Motor neuron (in vitro differentiated cells): ENCODE data around the gene PPP1R1B. TPM values are rescaled to one million over a fixed set of nuclear protein-coding genes. Genes with fewer than 3 reads are reported as not detected.
"Not testable (repeated sequence)": the region's sequence is repeated elsewhere in the genome, so short reads cannot be mapped to it uniquely, and the experiment has no call there.

Experiments used
- ATAC-seq, 8 experiments: fragments of 200-7000 bp; cut with Tn5 transposase; replicated peaks in 6 of 8; 2 replicates each; pipeline ENCODE4 v1.8.0; 2021; ENCODE audit warnings: mild to moderate bottlenecking in 8 of 8, moderate library complexity in 8 of 8
- H3K27ac ChIP-seq, 2 donors: fragments of 250-450 bp; sonication (Bioruptor Pico); 2 replicates each; pipeline ENCODE4 v1.9.0; 2021; ENCODE audit warnings: antibody characterized with exemption in 2 of 2, mild to moderate bottlenecking in 2 of 2, moderate library complexity in 1 of 2
- H3K4me1 ChIP-seq, 2 donors: fragments of 250-450 bp; sonication (Bioruptor Pico); replicated peaks in 1 of 2; 2 replicates each; pipeline ENCODE4 v1.6.1; 2021; ENCODE audit warnings: antibody characterized with exemption in 2 of 2, mild to moderate bottlenecking in 2 of 2, moderate library complexity in 1 of 2
- H3K4me3 ChIP-seq, 5 donors: fragments of 250-450 bp; sonication (Bioruptor Pico); 2 replicates each; pipeline ENCODE4 v1.9.0; 2021; ENCODE audit warnings: antibody characterized with exemption in 5 of 5, mild to moderate bottlenecking in 5 of 5, moderate library complexity in 4 of 5
- WGBS, 10 experiments: fragments of 450-650 bp; shearing (Covaris generic); methylation state at CpG; one replicate each; pipeline ENCODE4 v1.0.0; 2022; 5-methylcytosine and 5-hydroxymethylcytosine counted together
- in situ Hi-C, 9 experiments: fragments of 400-800 bp; cut with MboI; loops; one replicate each; pipeline ENCODE4 v1.15.0; 2021; ENCODE audit warnings: low sequenced_read_pairs in 9 of 9, low pct_unique_long_range_greater_than_20kb in 2 of 9; ENCODE audit not compliant: unreplicated experiment in 9 of 9
- total RNA-seq, 8 experiments: library from RNA; unstranded; fragments of 300-600 nt; gene quantifications; 2 replicates each; pipeline versions ENCODE4 v1.2.3 to v1.2.4, GENCODE V29; 2022

The PPP1R1B gene
- total RNA-seq: 1 to 10 TPM in 4 of 8 experiments, under 1 TPM in 4; 0.38 to 7.8 (median 0.91) TPM

- Histone ChIP-seq H3K4me3 (peak within 1 kb of the TSS in 4 of 5 donors; percentile 9 to 26 (median 18)), H3K27ac (no peak within 1 kb of the TSS), H3K4me1 (peaks cover 2 to 17% of the 10 kb centered on the region in 2 donors)
- in situ Hi-C loops: loop anchor here in 2 of 9 experiments (10.0 kb wide), 2 partner anchors 72 to 128 kb away; no protein-coding TSS in a partner anchor
- ATAC-seq: peak in 3 of 8 experiments; percentile 6 to 13 (median 12)
- WGBS, 10 experiments: 0 to 30% (median 20%) methylated on average over 1 to 8 of the region's 29 CpGs; no CpG with 5 or more reads in 7 of the 10 experiments
Measured at GRCh38 chr17:39626171-39627046, at the start of gene PPP1R1B. Gene PPP1R1B, plus strand, starts transcription at chr17:39626952. Its CDS starts 441 bp downstream, at chr17:39627393.

GRCh38 chr17:39578272-39578671, 48.5 kb upstream of the PPP1R1B start:
- Histone ChIP-seq H3K27ac (no peak overlapping the region), H3K4me1 (peaks cover 19 to 28% of the 10 kb centered on the region in 2 donors), H3K4me3 (no peak overlapping the region)
- no peak for ATAC-seq
- 10 to 86% (median 33%) methylated on average over 1 to 2 of the region's 2 CpGs; no CpG with 5 or more reads in 7 of the 10 experiments for WGBS, 10 experiments
- in situ Hi-C loops: no loop called here

- 0 to 60% (median 21%) methylated on average over 1 to 3 of the region's 8 CpGs; no CpG with 5 or more reads in 3 of the 10 experiments for WGBS, 10 experiments
- in situ Hi-C loops: no loop called here
- ATAC-seq: peak in 5 of 8 experiments; percentile 47 to 70 (median 58)
- Histone ChIP-seq H3K27ac (no peak overlapping the region), H3K4me3 (no peak overlapping the region), H3K4me1 (peaks cover 14 to 23% of the 10 kb centered on the region in 2 donors)
Measured at GRCh38 chr17:39579318-39580081, 47.3 kb upstream of the PPP1R1B start.

GRCh38 chr17:39580082-39580468, 46.7 kb upstream of the PPP1R1B start:
- in situ Hi-C loops: no loop called here
- Histone ChIP-seq H3K4me3 (no peak overlapping the region), H3K27ac (no peak overlapping the region), H3K4me1 (peaks cover 14 to 23% of the 10 kb centered on the region in 2 donors)
- ATAC-seq: no peak
- WGBS, 10 experiments: 14 to 100% (median 47%) methylated on average over 1 to 6 of the region's 7 CpGs; no CpG with 5 or more reads in 1 of the 10 experiments

- 41 to 100% (median 91%) methylated on average over 2 to 12 of the region's 20 CpGs for WGBS, 10 experiments
- H3K4me1 ChIP-seq: peaks cover 14 to 20% of the 10 kb centered on the region in 2 donors
- no peak for ATAC-seq
- in situ Hi-C loops: no loop called here
- H3K27ac ChIP-seq: no peak overlapping the region
- no peak overlapping the region for H3K4me3 ChIP-seq
Measured at GRCh38 chr17:39581071-39581758, 45.5 kb upstream of the PPP1R1B start.

- no peak for ATAC-seq
- Histone ChIP-seq H3K27ac (no peak overlapping the region), H3K4me3 (no peak overlapping the region), H3K4me1 (peaks cover 14 to 19% of the 10 kb centered on the region in 2 donors)
- WGBS, 10 experiments: 50 to 100% (median 85%) methylated on average over 1 to 4 of the region's 4 CpGs; no CpG with 5 or more reads in 2 of the 10 experiments
- in situ Hi-C loops: no loop called here
Measured at GRCh38 chr17:39581759-39582085, 45.0 kb upstream of the PPP1R1B start.

- in situ Hi-C loops: no loop called here
Measured at GRCh38 chr17:39582658-39583057, 44.1 kb upstream of the PPP1R1B start.

GRCh38 chr17:39590180-39590579, 36.6 kb upstream of the PPP1R1B start:
- WGBS, 10 experiments: 20 to 33% methylated on average over 1 of the region's 2 CpGs; no CpG with 5 or more reads in 8 of the 10 experiments
- H3K27ac ChIP-seq, H3K4me1 ChIP-seq, in situ Hi-C loops, ATAC-seq, H3K4me3 ChIP-seq: not testable (repeated sequence)

More at GRCh38 chr17:39582658-39583057, 44.1 kb upstream of the PPP1R1B start:
- no peak for ATAC-seq
- Histone ChIP-seq H3K4me1 (peaks cover 14 to 19% of the 10 kb centered on the region in 2 donors), H3K27ac (no peak overlapping the region), H3K4me3 (no peak overlapping the region)
- 0 to 88% (median 0%) methylated on average over 1 of the region's 2 CpGs; no CpG with 5 or more reads in 6 of the 10 experiments for WGBS, 10 experiments

- Histone ChIP-seq H3K27ac (no peak overlapping the region), H3K4me3 (no peak overlapping the region), H3K4me1 (peaks cover 4 to 8% of the 10 kb centered on the region in 2 donors)
- in situ Hi-C loops: no loop called here
- WGBS, 10 experiments: 0 to 10% (median 0%) methylated on average over 2 to 10 of the region's 22 CpGs; no CpG with 5 or more reads in 2 of the 10 experiments
- ATAC-seq: peak in 5 of 8 experiments; percentile 28 to 83 (median 47)
Measured at GRCh38 chr17:39591958-39592954, 34.5 kb upstream of the PPP1R1B start.

- no peak for ATAC-seq
- H3K4me1 ChIP-seq: peaks cover 4 to 8% of the 10 kb centered on the region in 2 donors
- H3K27ac ChIP-seq: no peak overlapping the region
- H3K4me3 ChIP-seq: no peak overlapping the region
- in situ Hi-C loops: no loop called here
- WGBS, 10 experiments: 0 to 45% (median 17%) methylated on average over 2 of the region's 2 CpGs; no CpG with 5 or more reads in 5 of the 10 experiments
Measured at GRCh38 chr17:39593371-39593770, 33.4 kb upstream of the PPP1R1B start.

- H3K27ac ChIP-seq: no peak overlapping the region
- ATAC-seq: no peak
- H3K4me3 ChIP-seq: no peak overlapping the region
- in situ Hi-C loops: no loop called here
- H3K4me1 ChIP-seq: peaks cover 4 to 10% of the 10 kb centered on the region in 2 donors
- 0 to 35% (median 2%) methylated on average over 1 to 4 of the region's 4 CpGs; no CpG with 5 or more reads in 4 of the 10 experiments for WGBS, 10 experiments
Measured at GRCh38 chr17:39595294-39595693, 31.5 kb upstream of the PPP1R1B start.
